Neural cell (in vitro differentiated cells): ENCODE results near the gene KCTD18. TPM values are rescaled to one million over a fixed set of nuclear protein-coding genes. Genes with fewer than 3 reads are reported as not detected.

Experiments
- H2AFZ ChIP-seq: fragments of 200-600, 300-800 bp; sonication (generic), shearing (Covaris generic); 2 replicates; pipeline ENCODE4 v1.6.0; 2014; ENCODE audit warnings: low read depth, mild to moderate bottlenecking, antibody characterized with exemption, low read length, moderate library complexity
- H3F3A ChIP-seq: fragments of 200-600 bp; shearing (Covaris generic); 2 replicates; pipeline ENCODE4 v1.6.1; 2016; ENCODE audit warnings: mild to moderate bottlenecking, moderate library complexity, mixed read lengths, antibody characterized with exemption, low read length; ENCODE audit not compliant: insufficient read depth, poor library complexity, severe bottlenecking
- H3K27ac ChIP-seq: fragments of 200-600, 300-800 bp; sonication (generic), shearing (Covaris generic); 2 replicates; pipeline ENCODE4 v1.5.1; 2014; ENCODE audit warnings: mild to moderate bottlenecking, low read length, moderate library complexity
- H3K27me3 ChIP-seq: fragments of 300-800, 200-600 bp; sonication (generic), shearing (Covaris generic); 2 replicates; pipeline ENCODE4 v1.6.0; 2014; ENCODE audit warnings: mild to moderate bottlenecking, low read depth, low read length, moderate library complexity; ENCODE audit not compliant: insufficient read depth
- H3K36me3 ChIP-seq: fragments of 300-800, 200-600 bp; sonication (generic), shearing (Covaris generic); 2 replicates; pipeline ENCODE4 v1.5.1; 2014; ENCODE audit warnings: mild to moderate bottlenecking, antibody characterized with exemption, low read length, moderate library complexity; ENCODE audit not compliant: insufficient read depth
- H3K4me2 ChIP-seq: fragments of 300-800, 200-600 bp; sonication (generic), shearing (Covaris generic); 2 replicates; pipeline ENCODE4 v1.6.0; 2014; ENCODE audit warnings: mild to moderate bottlenecking, low read length
- H3K4me3 ChIP-seq: fragments of 300-800, 200-600 bp; sonication (generic), shearing (Covaris generic); 2 replicates; pipeline ENCODE4 v1.5.1; 2014; ENCODE audit warnings: mild to moderate bottlenecking, low read length, moderate library complexity
- H3K79me2 ChIP-seq: fragments of 200-600 bp; shearing (Covaris generic); replicated peaks from 2 replicates; pipeline ENCODE4 v1.6.0; 2014; ENCODE audit warnings: mild to moderate bottlenecking, low read length, moderate library complexity; ENCODE audit not compliant: insufficient read depth
- H3K9ac ChIP-seq: fragments of 300-800, 200-600 bp; sonication (generic), shearing (Covaris generic); 2 replicates; pipeline ENCODE4 v1.6.1; 2016; ENCODE audit warnings: mild to moderate bottlenecking, low read length, mixed read lengths
- H3K9me2 ChIP-seq: fragments of 200-600 bp; shearing (Covaris generic); 2 replicates; pipeline ENCODE4 v1.6.1; 2016; ENCODE audit warnings: mild to moderate bottlenecking, low read length, mixed read lengths; ENCODE audit not compliant: insufficient read depth
- H3K9me3 ChIP-seq: fragments of 200-600, 300-800 bp; sonication (generic), shearing (Covaris generic); 2 replicates; pipeline ENCODE4 v1.6.1; 2016; ENCODE audit warnings: mild to moderate bottlenecking, mixed run types, low read length, moderate library complexity, mixed read lengths
- H4K20me1 ChIP-seq: fragments of 200-600 bp; shearing (Covaris generic); 2 replicates; pipeline ENCODE4 v1.6.1; 2016; ENCODE audit warnings: mild to moderate bottlenecking, mixed run types; ENCODE audit not compliant: insufficient read depth
- EP300 ChIP-seq: fragments of 450-650 bp; conservative IDR thresholded peaks from 2 replicates; pipeline ENCODE4 v1.6.1; 2014; ENCODE audit warnings: antibody characterized with exemption, mild to moderate bottlenecking, moderate library complexity; ENCODE audit not compliant: poor library complexity, severe bottlenecking
- EZH2 ChIP-seq: fragments of 200-600, 300-800 bp; shearing (Covaris generic), sonication (generic); IDR thresholded peaks from 2 replicates; pipeline ENCODE4 v1.6.1; 2014; ENCODE audit warnings: antibody characterized with exemption, low read length, borderline replicate concordance, mild to moderate bottlenecking; ENCODE audit not compliant: insufficient read depth, poor library complexity, severe bottlenecking
- MXI1 ChIP-seq: fragments of 450-650 bp; conservative IDR thresholded peaks from 2 replicates; pipeline ENCODE4 v1.6.1; 2014; ENCODE audit warnings: antibody characterized with exemption, mild to moderate bottlenecking; ENCODE audit not compliant: poor library complexity, severe bottlenecking
- POLR2AphosphoS5 ChIP-seq: IDR thresholded peaks from 2 replicates; pipeline ENCODE4 v1.6.1; 2012
- RAD21 ChIP-seq: fragments of 450-650 bp; conservative IDR thresholded peaks from 2 replicates; pipeline ENCODE4 v1.6.1; 2014; ENCODE audit warnings: antibody characterized with exemption, mild to moderate bottlenecking, moderate library complexity
- SMC3 ChIP-seq: fragments of 450-650 bp; conservative IDR thresholded peaks from 2 replicates; pipeline ENCODE4 v1.6.1; 2014; ENCODE audit warnings: antibody characterized with exemption, mild to moderate bottlenecking, moderate library complexity; ENCODE audit not compliant: poor library complexity
- TAF1 ChIP-seq: IDR thresholded peaks from 2 replicates; pipeline ENCODE4 v1.6.1; 2012; ENCODE audit warnings: low read depth
- polyA plus RNA-seq: library from polyadenylated mRNA; depleted of rRNA; stranded (reverse); fragments of >200 nt; gene quantifications from 2 replicates; pipeline ENCODE4 v1.2.3, GENCODE V29; 2014
- TF ChIP-seq, protein P1 (sequence below): fragments of 450-650 bp; IDR thresholded peaks from 2 replicates; pipeline ENCODE4 v1.5.1; 2014; ENCODE audit warnings: antibody characterized with exemption, mild to moderate bottlenecking, moderate library complexity; ENCODE audit not compliant: poor library complexity, severe bottlenecking
- TF ChIP-seq, protein P2 (sequence below): IDR thresholded peaks from 2 replicates; pipeline ENCODE4 v1.6.1; 2012; ENCODE audit warnings: borderline replicate concordance

KCTD18 gene
- polyA plus RNA-seq, 1 donor from 2014 or later: 17.0 TPM

DNA sequence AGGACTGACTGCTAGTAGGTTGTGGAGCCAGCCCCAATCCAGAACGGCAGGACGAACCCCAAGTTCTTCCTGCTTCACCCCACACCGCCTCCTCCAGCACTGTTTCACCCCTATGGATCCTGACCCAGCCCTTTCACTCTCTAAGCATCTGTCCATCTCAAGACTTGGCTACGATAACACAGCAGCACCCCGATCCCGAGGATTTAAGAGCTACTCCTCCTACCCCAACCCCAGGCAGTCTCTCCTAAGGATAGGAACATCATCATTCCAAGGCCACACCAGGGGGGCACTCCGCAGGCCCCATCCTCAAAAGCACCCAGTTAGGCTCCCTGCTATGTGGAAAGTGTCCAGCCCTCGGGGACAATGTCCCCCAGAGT lies 645 bp downstream of the KCTD18 start:
- H3K9me2 ChIP-seq: no peaks in the 10 kb centered on the region
- H3K4me3 ChIP-seq: peak overlapping the region; percentile 91
- peak overlapping the region; percentile 96 for H2AFZ ChIP-seq
- H4K20me1 ChIP-seq: no peaks in the 10 kb centered on the region
- H3K79me2 ChIP-seq: peaks cover 4% of the 10 kb centered on the region
- no peaks in the 10 kb centered on the region for H3K36me3 ChIP-seq
- H3F3A ChIP-seq: no peaks in the 10 kb centered on the region
- peak overlapping the region; percentile 79 for H3K9ac ChIP-seq
- peak overlapping the region; percentile 45 for H3K27ac ChIP-seq
- H3K27me3 ChIP-seq: no peaks in the 10 kb centered on the region
- TF ChIP-seq EZH2 (no peak), POLR2AphosphoS5 (no peak), SMC3 (no peak), MXI1 (no peak), TAF1 (no peak), EP300 (no peak), RAD21 (no peak)
- TF ChIP-seq, protein P1, sequence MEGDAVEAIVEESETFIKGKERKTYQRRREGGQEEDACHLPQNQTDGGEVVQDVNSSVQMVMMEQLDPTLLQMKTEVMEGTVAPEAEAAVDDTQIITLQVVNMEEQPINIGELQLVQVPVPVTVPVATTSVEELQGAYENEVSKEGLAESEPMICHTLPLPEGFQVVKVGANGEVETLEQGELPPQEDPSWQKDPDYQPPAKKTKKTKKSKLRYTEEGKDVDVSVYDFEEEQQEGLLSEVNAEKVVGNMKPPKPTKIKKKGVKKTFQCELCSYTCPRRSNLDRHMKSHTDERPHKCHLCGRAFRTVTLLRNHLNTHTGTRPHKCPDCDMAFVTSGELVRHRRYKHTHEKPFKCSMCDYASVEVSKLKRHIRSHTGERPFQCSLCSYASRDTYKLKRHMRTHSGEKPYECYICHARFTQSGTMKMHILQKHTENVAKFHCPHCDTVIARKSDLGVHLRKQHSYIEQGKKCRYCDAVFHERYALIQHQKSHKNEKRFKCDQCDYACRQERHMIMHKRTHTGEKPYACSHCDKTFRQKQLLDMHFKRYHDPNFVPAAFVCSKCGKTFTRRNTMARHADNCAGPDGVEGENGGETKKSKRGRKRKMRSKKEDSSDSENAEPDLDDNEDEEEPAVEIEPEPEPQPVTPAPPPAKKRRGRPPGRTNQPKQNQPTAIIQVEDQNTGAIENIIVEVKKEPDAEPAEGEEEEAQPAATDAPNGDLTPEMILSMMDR: no peak
- TF ChIP-seq, protein P2, sequence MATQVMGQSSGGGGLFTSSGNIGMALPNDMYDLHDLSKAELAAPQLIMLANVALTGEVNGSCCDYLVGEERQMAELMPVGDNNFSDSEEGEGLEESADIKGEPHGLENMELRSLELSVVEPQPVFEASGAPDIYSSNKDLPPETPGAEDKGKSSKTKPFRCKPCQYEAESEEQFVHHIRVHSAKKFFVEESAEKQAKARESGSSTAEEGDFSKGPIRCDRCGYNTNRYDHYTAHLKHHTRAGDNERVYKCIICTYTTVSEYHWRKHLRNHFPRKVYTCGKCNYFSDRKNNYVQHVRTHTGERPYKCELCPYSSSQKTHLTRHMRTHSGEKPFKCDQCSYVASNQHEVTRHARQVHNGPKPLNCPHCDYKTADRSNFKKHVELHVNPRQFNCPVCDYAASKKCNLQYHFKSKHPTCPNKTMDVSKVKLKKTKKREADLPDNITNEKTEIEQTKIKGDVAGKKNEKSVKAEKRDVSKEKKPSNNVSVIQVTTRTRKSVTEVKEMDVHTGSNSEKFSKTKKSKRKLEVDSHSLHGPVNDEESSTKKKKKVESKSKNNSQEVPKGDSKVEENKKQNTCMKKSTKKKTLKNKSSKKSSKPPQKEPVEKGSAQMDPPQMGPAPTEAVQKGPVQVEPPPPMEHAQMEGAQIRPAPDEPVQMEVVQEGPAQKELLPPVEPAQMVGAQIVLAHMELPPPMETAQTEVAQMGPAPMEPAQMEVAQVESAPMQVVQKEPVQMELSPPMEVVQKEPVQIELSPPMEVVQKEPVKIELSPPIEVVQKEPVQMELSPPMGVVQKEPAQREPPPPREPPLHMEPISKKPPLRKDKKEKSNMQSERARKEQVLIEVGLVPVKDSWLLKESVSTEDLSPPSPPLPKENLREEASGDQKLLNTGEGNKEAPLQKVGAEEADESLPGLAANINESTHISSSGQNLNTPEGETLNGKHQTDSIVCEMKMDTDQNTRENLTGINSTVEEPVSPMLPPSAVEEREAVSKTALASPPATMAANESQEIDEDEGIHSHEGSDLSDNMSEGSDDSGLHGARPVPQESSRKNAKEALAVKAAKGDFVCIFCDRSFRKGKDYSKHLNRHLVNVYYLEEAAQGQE: no peak
- H3K9me3 ChIP-seq: no peaks in the 10 kb centered on the region
- peak overlapping the region; percentile 90 for H3K4me2 ChIP-seq

DNA sequence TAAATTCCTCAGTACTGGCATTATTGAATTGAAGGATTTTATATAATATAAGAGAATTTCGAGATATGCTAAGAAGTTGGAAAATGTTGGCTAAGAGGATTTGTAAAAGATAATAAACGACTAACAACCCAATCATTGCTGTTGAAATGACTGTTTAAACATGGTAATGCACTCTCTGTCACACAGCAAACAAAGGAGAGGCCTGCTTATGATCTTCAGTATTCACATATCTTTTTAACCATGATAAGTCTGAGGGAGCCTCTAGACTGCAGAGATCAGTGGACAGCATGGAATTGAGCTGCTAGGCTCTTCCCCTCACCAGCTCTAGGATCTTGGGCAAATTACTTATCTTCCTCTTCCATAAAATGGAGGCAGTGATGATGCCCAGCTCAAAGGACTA lies 2.7 kb downstream of the KCTD18 start:
- Histone ChIP-seq H3K4me2 (no peak overlapping the region), H3K9me2 (no peaks in the 10 kb centered on the region), H3K9ac (no peak overlapping the region), H3K79me2 (peaks cover 4% of the 10 kb centered on the region), H3F3A (no peaks in the 10 kb centered on the region), H3K4me3 (no peak overlapping the region), H3K36me3 (no peaks in the 10 kb centered on the region), H4K20me1 (no peaks in the 10 kb centered on the region), H3K27me3 (no peaks in the 10 kb centered on the region), H2AFZ (no peak overlapping the region), H3K9me3 (no peaks in the 10 kb centered on the region), H3K27ac (no peak overlapping the region)
- TF ChIP-seq POLR2AphosphoS5: no peak
- TF ChIP-seq EP300: no peak
- no peak for TF ChIP-seq EZH2
- no peak for TF ChIP-seq MXI1
- TF ChIP-seq TAF1: no peak
- TF ChIP-seq, protein P1: no peak
- TF ChIP-seq, protein P2: no peak
- TF ChIP-seq RAD21: no peak
- no peak for TF ChIP-seq SMC3
